HG03159 (cell line): Measurements from ENCODE around the gene TMEFF2.

ENCODE experiments used
- ATAC-seq: cut with Tn5 transposase; IDR thresholded peaks from one replicate; pipeline ENCODE4 v1.9.1; 2021; ENCODE audit warnings: mild to moderate bottlenecking, moderate library complexity; ENCODE audit not compliant: unreplicated experiment

TMEFF2 gene

GRCh38 chr2:191915750-191916149 is 279.0 kb downstream of the TMEFF2 start:
- no peak for ATAC-seq

- peak; percentile 43 for ATAC-seq
Observed at GRCh38 chr2:191913796-191914195, 280.9 kb downstream of the TMEFF2 start.

- no peak for ATAC-seq
Observed at GRCh38 chr2:191912764-191913163, 282.0 kb downstream of the TMEFF2 start.

- no peak for ATAC-seq
Observed at GRCh38 chr2:191910518-191910917, 284.2 kb downstream of the TMEFF2 start.

- no peak for ATAC-seq
Observed at GRCh38 chr2:191908874-191909273, 285.9 kb downstream of the TMEFF2 start.

- no peak for ATAC-seq
Observed at GRCh38 chr2:191907545-191907944, 287.2 kb downstream of the TMEFF2 start.

GRCh38 chr2:191907091-191907490 is 287.6 kb downstream of the TMEFF2 start:
- no peak for ATAC-seq

- ATAC-seq, result no peak
Observed at GRCh38 chr2:191905336-191905735, 289.4 kb downstream of the TMEFF2 start.

GRCh38 chr2:191901031-191901430 is 293.7 kb downstream of the TMEFF2 start:
- no peak for ATAC-seq

- ATAC-seq, result no peak
Observed at GRCh38 chr2:191899410-191899809, 295.3 kb downstream of the TMEFF2 start.
